ENCODE results near the gene RAI1.

The RAI1 gene

GRCh38 chr17:17830740-17831207 lies 149.5 kb downstream of the RAI1 start:
- no peak for DNase-seq (ENCODE audit: low read depth)

GRCh38 chr17:17831208-17832031 lies 150.2 kb downstream of the RAI1 start:
- no peak for DNase-seq (ENCODE audit: low read depth)

GRCh38 chr17:17832032-17832363 lies 150.7 kb downstream of the RAI1 start:
- no peak for DNase-seq (ENCODE audit: low read depth)

GRCh38 chr17:17833658-17834357 lies 152.6 kb downstream of the RAI1 start:
- DNase-seq (ENCODE audit: low read depth) = no peak

- DNase-seq (ENCODE audit: low read depth) = no peak
Observed at GRCh38 chr17:17834974-17835373, 153.7 kb downstream of the RAI1 start.

- no peak for DNase-seq (ENCODE audit: low read depth)
Observed at GRCh38 chr17:17835415-17836249, 154.4 kb downstream of the RAI1 start.

GRCh38 chr17:17836250-17836817 lies 155.1 kb downstream of the RAI1 start:
- peak; percentile 95 for DNase-seq (ENCODE audit: low read depth)

GRCh38 chr17:17836818-17837379 lies 155.6 kb downstream of the RAI1 start, which contains the start of gene SREBF1:
TSS of gene SREBF1 (minus strand) at chr17:17836986. CDS start at chr17:17836817, 169 bp downstream.
- DNase-seq (ENCODE audit: low read depth) = peak; percentile 41

GRCh38 chr17:17837380-17837821 lies 156.1 kb downstream of the RAI1 start:
- no peak for DNase-seq (ENCODE audit: low read depth)

GRCh38 chr17:17837966-17838962 lies 157.0 kb downstream of the RAI1 start:
- no peak for DNase-seq (ENCODE audit: low read depth)

- peak; percentile 76 for DNase-seq (ENCODE audit: low read depth)
Observed at GRCh38 chr17:17839791-17840707, 158.8 kb downstream of the RAI1 start.

GRCh38 chr17:17840751-17841591 lies 159.7 kb downstream of the RAI1 start:
- no peak for DNase-seq (ENCODE audit: low read depth)

- no peak for DNase-seq (ENCODE audit: low read depth)
Observed at GRCh38 chr17:17841601-17842025, 160.4 kb downstream of the RAI1 start.

GRCh38 chr17:17842111-17842876 lies 161.0 kb downstream of the RAI1 start:
- DNase-seq (ENCODE audit: low read depth) = no peak

GRCh38 chr17:17843096-17843495 lies 161.8 kb downstream of the RAI1 start:
- no peak for DNase-seq (ENCODE audit: low read depth)

- no peak for DNase-seq (ENCODE audit: low read depth)
Observed at GRCh38 chr17:17844079-17844478, 162.8 kb downstream of the RAI1 start.

GRCh38 chr17:17844500-17844899 lies 163.2 kb downstream of the RAI1 start:
- no peak for DNase-seq (ENCODE audit: low read depth)

All from activated T-cell treated with anti-CD3 and anti-CD28 coated beads for 24 hours (primary cell).